H1 (cell line): Measurements from ENCODE around the gene SDC4. TPM values are rescaled to one million over a fixed set of nuclear protein-coding genes. Genes with fewer than 3 reads are reported as not detected.

Source experiments
- E2F6 ChIP-seq: IDR thresholded peaks from 2 replicates; pipeline ENCODE4 v1.6.1; 2012; ENCODE audit warnings: inconsistent platforms
- polyA plus RNA-seq, 7 experiments: library from polyadenylated mRNA; depleted of rRNA in 3 of 7; stranded (reverse) in 5 of 7; unstranded in 2 of 7; fragments of >200 nt in 5 of 7; fragments of 200-250 nt in 2 of 7; gene quantifications; 1 replicate in 5 of 7; 2 replicates in 1 of 7; 4 replicates in 1 of 7; pipeline versions ENCODE4 v1.2.1 to v1.2.3, GENCODE V29; 2011 to 2013; ENCODE audit warnings: missing spikeins in 2 of 7, mixed read lengths in 2 of 7
- total RNA-seq: library from RNA; stranded (reverse); fragmentation: NEBNext Ultra II Directional; extraction: Animal tissue kit (Norgen Biotek cat#: 25700); gene quantifications from 2 replicates; pipeline ENCODE4 v1.2.1, GENCODE V29; 2021

Gene SDC4
- total and polyA plus RNA-seq, 2 of the 8 experiments (the other 6 are each of a cell fraction or from before 2014, with no cell fraction given) = 34.6 to 60.2 TPM

GRCh38 chr20:45362804-45363610 lies 14.8 kb upstream of the SDC4 start, which contains the start of gene SYS1 (continued):
- TF ChIP-seq E2F6 = no peak
- TF ChIP-seq, all 59 proteins: peak for 21
